HG03159 (cell line): Measurements from ENCODE around the gene IFI6.

ENCODE experiments used
- ATAC-seq: cut with Tn5 transposase; IDR thresholded peaks from one replicate; pipeline ENCODE4 v1.9.1; 2021; ENCODE audit warnings: mild to moderate bottlenecking, moderate library complexity; ENCODE audit not compliant: unreplicated experiment

The IFI6 gene

DNA sequence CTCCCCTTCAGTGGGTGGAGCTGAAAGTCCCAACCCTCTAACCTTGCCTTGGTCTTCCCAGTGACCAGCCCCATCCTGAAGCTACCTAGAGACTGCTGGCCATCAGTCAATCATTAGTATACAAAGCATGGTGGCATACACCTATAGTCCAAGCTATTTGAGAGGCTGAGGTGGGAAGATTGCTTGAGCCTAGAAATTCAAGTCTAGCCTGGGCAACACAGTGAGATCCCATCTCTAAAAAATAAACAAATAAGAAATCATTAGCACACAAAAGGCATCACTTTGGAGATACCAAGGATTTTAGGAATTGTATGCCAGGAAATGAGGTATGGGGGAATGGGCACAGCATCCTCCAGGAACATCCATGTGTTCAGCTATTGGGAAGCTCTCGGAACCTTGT, 4.4 kb upstream of the IFI6 start:
- no peak for ATAC-seq

DNA sequence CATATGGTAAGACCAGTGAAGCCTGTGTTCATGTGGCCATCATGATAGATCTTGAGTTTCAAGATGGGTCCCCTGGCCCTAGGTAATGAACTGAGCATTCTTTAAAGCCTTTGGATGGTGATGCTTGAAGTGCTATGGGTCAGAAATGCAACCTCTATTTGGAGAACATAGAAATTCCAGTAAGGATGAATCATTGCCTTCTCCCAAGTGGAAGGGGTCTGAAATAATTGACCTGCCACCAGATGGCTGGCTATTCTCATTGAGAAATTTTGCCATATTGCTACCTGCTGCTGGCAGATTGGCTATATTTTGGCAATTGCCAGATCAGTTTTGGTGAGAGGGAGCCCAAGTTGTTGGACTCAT, 739 bp upstream of the IFI6 start:
- ATAC-seq: no peak

DNA sequence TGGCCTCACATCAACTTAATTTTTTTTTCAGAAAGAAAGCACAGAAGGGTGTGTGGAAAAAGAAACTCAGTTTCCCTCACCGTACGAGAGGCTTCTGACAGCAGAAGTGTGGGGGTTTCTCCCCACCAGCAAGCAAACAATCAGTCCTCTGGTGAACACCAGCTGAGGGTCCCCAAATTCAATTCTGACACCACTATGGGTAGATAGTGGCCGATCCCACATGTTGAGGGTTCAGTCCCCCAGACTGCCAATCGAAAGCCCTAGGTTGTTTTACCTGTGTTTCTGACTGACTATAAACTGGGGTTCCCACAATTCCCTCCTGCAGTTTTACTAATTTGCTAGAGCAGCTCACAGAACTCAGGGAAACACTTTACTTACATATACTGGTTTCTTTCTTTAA, 2.1 kb downstream of the IFI6 start:
- no peak for ATAC-seq

GRCh38 chr1:27668808-27669723, 2.9 kb downstream of the IFI6 start:
- no peak for ATAC-seq

- ATAC-seq: no peak
Measured at GRCh38 chr1:27668121-27668807, 3.7 kb downstream of the IFI6 start.

GRCh38 chr1:27666791-27667254, 5.2 kb downstream of the IFI6 start:
- no peak for ATAC-seq

- no peak for ATAC-seq
Measured at GRCh38 chr1:27666294-27666693, 5.7 kb downstream of the IFI6 start.

GRCh38 chr1:27665016-27665651, 6.9 kb downstream of the IFI6 start:
- ATAC-seq: no peak

DNA sequence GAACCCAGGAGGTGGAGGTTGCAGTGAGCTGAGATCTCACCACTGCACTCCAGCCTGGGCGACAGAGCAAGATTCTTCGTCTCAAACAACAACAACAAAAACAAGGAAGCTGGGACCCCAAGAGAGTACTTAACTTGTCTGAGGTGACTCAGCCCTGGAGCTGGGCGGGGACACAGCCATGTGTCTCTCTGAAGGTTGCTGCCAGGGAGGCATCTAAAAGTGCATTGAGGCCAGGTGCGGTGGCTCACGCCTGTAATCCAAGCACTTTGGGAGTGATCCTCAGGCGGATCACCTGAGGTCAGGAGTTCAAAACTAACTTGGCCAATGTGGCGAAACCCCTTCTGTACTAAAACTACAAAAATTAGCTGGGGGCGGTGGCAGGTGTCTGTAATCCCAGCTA, 7.7 kb downstream of the IFI6 start:
- no peak for ATAC-seq

GRCh38 chr1:27662707-27663393, 9.1 kb downstream of the IFI6 start:
- peak; percentile 50 for ATAC-seq

GRCh38 chr1:27662261-27662660, 9.7 kb downstream of the IFI6 start:
- no peak for ATAC-seq

- ATAC-seq: no peak
Measured at GRCh38 chr1:27661412-27662075, 10.4 kb downstream of the IFI6 start.

DNA sequence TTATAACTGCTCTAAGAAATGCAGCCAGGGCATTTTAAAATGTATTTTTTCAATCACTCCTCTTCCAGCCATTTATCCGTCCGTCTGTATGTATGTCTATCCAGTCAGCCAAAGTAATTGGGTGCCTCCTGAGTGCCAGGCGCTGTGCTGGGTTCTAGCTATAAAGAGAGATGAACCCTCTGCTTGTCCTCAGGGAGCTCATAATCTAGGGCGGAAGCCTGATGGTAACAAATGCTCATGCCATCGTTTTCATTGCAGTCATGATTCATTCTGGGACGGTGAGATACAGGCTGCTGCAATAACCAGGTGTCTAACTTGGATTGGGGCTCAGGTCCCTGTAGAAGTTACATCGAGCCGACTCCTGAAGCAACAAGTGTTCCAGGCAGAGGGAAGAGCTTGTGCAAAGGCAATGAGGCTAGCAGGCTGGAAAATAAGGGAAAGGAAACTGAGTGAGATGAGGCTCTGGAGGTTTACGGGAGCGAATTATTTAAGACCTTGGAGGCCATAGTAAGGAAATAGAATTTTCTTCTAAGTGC, 11.6 kb downstream of the IFI6 start:
- ATAC-seq: no peak

DNA sequence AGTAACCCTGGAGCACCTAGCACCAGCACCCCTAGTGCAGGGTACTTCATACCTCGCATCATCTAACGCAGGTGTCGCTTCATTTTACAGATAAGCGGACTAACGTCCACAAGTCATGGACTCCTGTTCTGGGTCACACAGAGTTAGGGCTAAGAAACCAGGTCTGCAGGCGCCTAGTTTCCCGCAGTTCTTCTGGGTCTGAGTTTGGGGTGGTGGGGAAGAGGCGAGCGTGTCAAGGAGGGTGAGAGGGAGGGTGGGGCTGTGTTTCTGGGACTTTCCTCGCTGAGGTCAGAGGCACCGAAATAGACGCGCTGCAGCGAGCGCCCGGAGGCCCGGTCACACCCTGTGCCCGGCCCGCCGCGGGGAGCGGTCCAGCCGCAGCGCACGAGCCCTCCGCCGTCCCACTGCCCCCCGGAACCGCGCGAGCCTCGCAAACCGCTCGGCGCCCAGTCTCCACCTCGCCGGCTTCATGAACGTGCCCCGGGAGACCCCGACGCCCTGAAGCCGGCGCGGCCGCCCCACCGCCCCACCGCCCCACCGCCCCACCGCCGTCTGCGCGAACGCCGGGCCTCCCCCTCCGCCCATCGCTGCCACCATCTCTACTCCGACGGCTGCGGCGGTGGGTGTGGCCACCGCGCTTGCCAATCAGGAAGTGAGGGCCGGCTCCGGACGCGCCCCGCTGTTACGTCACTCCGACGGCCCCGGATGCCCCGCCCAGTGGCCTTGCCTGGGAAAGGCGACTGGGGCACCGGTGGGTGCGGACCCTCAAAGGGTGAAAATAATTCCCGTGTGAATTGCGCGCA, 12.3 kb downstream of the IFI6 start:
- ATAC-seq: peak; percentile 54

GRCh38 chr1:27658951-27659496, 13.0 kb downstream of the IFI6 start:
- peak; percentile 17 for ATAC-seq

DNA sequence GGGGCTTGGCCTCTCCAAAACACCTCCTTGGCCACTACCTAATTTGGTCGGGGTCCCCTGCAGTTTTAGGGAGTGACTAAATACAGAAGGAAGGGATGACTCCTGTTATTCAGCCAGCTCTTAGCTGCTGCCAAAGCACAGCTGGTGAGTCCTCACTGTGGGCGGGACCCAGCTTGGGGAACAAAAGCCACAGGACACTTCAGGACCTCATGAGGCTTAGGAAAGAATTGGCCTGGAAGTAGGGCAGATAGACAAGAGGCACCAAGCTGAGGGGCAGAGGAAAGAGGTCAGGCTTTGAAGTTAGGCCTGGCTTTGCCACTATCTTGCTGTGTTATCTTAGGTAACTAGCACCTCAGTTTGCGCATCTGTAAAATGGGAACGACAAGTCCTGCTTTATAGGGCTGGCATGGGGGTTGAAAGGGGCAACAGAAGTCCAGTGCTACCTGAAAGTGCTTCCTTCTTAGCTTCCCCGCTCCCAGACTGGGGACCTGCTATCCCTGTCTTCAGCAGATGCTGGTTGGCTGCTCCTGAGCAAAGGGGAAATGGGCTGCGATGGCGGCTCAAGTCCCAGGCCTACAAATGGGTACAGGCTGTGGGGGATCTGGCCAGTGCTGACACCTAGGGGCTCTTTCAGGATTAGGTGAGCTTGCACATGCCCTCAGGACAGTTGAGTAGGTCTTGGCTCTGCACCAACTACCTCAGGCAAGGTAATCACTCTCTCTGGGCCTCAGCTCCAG, 15.7 kb downstream of the IFI6 start:
- ATAC-seq: no peak

DNA sequence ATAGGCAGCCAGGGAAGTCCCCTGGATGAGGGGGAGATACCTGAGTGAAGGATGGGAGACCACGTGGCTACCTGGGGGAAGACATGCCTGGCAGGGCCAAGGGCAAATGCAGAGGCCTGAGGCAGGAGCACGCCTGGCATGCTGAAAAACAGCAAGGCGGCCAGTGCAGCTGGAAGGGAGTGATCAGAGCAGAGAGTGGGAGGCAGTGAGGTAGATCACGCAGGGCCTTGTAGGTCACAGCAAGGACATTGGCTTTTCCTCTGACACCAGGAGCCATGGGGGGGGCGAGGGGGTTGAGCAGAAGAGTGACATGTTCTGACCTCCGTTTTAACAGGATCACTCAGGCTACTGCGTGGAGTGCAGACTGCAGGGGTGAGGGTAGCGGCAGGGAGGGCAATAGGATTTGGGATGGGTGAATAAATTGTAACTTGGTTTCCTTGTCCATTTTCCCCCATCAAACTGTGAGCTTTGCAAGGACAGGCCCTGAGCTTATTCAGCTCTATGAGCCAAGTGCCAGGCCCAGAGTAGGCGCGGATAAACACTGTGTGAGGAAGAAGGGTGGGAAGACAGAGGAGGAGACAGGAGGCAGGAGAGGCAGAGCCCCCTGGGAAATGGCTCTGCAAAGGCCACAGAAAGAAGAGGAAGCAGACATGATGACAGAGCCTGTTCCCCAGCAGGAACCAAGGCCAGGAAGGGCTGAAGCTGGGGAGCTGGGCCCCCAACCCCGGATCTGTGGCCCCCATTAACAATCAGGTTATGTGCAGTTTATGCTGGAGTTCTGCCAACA, 16.6 kb downstream of the IFI6 start:
- ATAC-seq: no peak
